ENCODE data around the gene XRN2. TPM values are rescaled to one million over a fixed set of nuclear protein-coding genes. Genes with fewer than 3 reads are reported as not detected.
"Not testable (repeated sequence)": the region's sequence is repeated elsewhere in the genome, so short reads cannot be mapped to it uniquely, and the experiment has no call there.

Gene XRN2
- total RNA-seq, 1 donor from 2014 or later = 76.6 TPM

GRCh38 chr20:21360705-21361104, 57.6 kb downstream of the XRN2 start:
- Mint-ChIP-seq H3K36me3 (peaks cover 23% of the 10 kb centered on the region), H3K4me3 (no peak overlapping the region), H3K9me3 (no peaks in the 10 kb centered on the region), H3K27me3 (no peaks in the 10 kb centered on the region), H3K27ac (no peak overlapping the region), H3K4me1 (ENCODE audit: unreplicated experiment) (no peaks in the 10 kb centered on the region)
- DNase-seq (ENCODE audit: extremely low spot score, unreplicated experiment) = no peak
- TF ChIP-seq CTCF (conservative IDR thresholded peaks at IDR 0.05) = no peak

- Mint-ChIP-seq H3K9me3 (no peaks in the 10 kb centered on the region), H3K4me3 (no peak overlapping the region), H3K36me3 (peaks cover 23% of the 10 kb centered on the region), H3K27ac (no peak overlapping the region), H3K27me3 (no peaks in the 10 kb centered on the region), H3K4me1 (ENCODE audit: unreplicated experiment) (no peaks in the 10 kb centered on the region)
- no peak for TF ChIP-seq CTCF (conservative IDR thresholded peaks at IDR 0.05)
- no peak for DNase-seq (ENCODE audit: extremely low spot score, unreplicated experiment)
Measured at GRCh38 chr20:21361266-21361665, 58.1 kb downstream of the XRN2 start.

- no peak for TF ChIP-seq CTCF (conservative IDR thresholded peaks at IDR 0.05)
- no peak overlapping the region for H3K4me3 Mint-ChIP-seq
- no peaks in the 10 kb centered on the region for H3K9me3 Mint-ChIP-seq
- no peak overlapping the region for H3K27ac Mint-ChIP-seq
- peaks cover 35% of the 10 kb centered on the region for H3K36me3 Mint-ChIP-seq
- no peak for DNase-seq (ENCODE audit: extremely low spot score, unreplicated experiment)
- H3K27me3 Mint-ChIP-seq = no peaks in the 10 kb centered on the region
- H3K4me1 Mint-ChIP-seq (ENCODE audit: unreplicated experiment) = no peaks in the 10 kb centered on the region
Measured at GRCh38 chr20:21364413-21364812, 61.3 kb downstream of the XRN2 start.

GRCh38 chr20:21365771-21366170, 62.6 kb downstream of the XRN2 start:
- H3K27ac Mint-ChIP-seq = no peak overlapping the region

GRCh38 chr20:21366273-21366672, 63.1 kb downstream of the XRN2 start:
- H3K4me3 Mint-ChIP-seq; H3K4me1 Mint-ChIP-seq (ENCODE audit: unreplicated experiment); H3K27me3 Mint-ChIP-seq; DNase-seq (ENCODE audit: extremely low spot score, unreplicated experiment); H3K9me3 Mint-ChIP-seq; H3K27ac Mint-ChIP-seq: not testable (repeated sequence)
- peaks cover 41% of the 10 kb centered on the region for H3K36me3 Mint-ChIP-seq

More at GRCh38 chr20:21365771-21366170, 62.6 kb downstream of the XRN2 start:
- no peak for TF ChIP-seq CTCF (conservative IDR thresholded peaks at IDR 0.05)
- Mint-ChIP-seq H3K36me3 (peaks cover 41% of the 10 kb centered on the region), H3K4me3 (no peak overlapping the region), H3K27me3 (no peaks in the 10 kb centered on the region), H3K4me1 (ENCODE audit: unreplicated experiment) (no peaks in the 10 kb centered on the region), H3K9me3 (no peaks in the 10 kb centered on the region)
- no peak for DNase-seq (ENCODE audit: extremely low spot score, unreplicated experiment)

- Mint-ChIP-seq H3K4me3 (no peak overlapping the region), H3K36me3 (peaks cover 34% of the 10 kb centered on the region)
- no peak for TF ChIP-seq CTCF (conservative IDR thresholded peaks at IDR 0.05)
Measured at GRCh38 chr20:21368791-21369190, 65.7 kb downstream of the XRN2 start.

More at GRCh38 chr20:21368791-21369190, 65.7 kb downstream of the XRN2 start:
- no peak for DNase-seq (ENCODE audit: extremely low spot score, unreplicated experiment)
- Mint-ChIP-seq H3K27ac (no peak overlapping the region), H3K27me3 (no peaks in the 10 kb centered on the region), H3K9me3 (no peaks in the 10 kb centered on the region), H3K4me1 (ENCODE audit: unreplicated experiment) (peaks cover 4% of the 10 kb centered on the region)

Measured in type B pancreatic cell (in vitro differentiated cells).